GM12873 (cell line): Measurements from ENCODE around the gene CTBP1.

Experiments
- CTCF ChIP-seq: IDR thresholded peaks from 2 replicates; pipeline ENCODE4 v1.5.1; 2012; ENCODE audit warnings: low read depth, mild to moderate bottlenecking, moderate library complexity, low read length, control low read depth; ENCODE audit not compliant: insufficient read depth; ENCODE audit errors: missing control alignments

The CTBP1 gene

GRCh38 chr4:1207157-1207470 is 41.8 kb downstream of the CTBP1 start:
- no peak for TF ChIP-seq CTCF

DNA sequence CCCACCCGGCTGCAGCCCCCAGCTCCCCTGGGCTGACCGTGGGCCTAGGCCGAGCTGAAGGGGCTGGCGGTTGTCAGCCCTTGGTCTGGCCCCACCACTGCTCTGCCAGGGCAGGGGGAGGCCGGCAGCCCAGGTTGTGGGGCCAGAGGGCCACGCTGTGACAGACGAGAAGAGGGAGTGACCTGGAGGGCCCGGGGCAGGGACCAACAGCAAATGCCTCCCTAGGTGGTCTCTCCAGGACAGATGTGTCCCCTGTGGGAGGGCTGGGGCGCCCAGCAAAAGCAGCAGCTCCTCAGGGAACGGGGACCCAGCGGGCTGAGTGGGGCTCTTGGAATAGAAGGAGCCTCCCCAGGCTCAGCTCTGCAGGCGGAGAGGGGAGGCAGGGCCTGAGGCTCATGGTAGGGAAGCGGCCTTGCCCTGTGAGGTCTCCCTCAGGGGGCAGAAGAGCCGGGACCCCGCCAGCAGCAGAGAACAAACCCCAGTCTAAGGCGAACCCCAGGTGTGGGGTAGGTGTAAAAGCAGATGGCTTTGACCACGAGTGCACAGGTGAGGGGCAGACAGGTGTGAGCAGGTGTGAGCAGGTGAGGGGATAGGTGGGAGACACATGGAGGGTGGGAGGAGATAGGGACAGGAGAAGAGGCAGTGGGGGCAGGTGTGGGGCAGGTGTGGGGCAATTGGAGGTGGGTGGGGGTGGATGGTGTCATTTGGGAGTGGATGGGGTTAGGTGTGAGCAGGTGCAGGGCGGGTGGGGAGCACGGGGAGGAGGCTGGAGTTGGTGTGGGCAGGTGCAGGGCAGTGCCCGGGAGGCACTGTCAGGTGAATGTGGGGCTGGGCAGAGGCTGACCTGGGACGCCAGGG is 42.4 kb downstream of the CTBP1 start:
- TF ChIP-seq CTCF = no peak

GRCh38 chr4:1205586-1206298 is 43.2 kb downstream of the CTBP1 start:
- no peak for TF ChIP-seq CTCF

DNA sequence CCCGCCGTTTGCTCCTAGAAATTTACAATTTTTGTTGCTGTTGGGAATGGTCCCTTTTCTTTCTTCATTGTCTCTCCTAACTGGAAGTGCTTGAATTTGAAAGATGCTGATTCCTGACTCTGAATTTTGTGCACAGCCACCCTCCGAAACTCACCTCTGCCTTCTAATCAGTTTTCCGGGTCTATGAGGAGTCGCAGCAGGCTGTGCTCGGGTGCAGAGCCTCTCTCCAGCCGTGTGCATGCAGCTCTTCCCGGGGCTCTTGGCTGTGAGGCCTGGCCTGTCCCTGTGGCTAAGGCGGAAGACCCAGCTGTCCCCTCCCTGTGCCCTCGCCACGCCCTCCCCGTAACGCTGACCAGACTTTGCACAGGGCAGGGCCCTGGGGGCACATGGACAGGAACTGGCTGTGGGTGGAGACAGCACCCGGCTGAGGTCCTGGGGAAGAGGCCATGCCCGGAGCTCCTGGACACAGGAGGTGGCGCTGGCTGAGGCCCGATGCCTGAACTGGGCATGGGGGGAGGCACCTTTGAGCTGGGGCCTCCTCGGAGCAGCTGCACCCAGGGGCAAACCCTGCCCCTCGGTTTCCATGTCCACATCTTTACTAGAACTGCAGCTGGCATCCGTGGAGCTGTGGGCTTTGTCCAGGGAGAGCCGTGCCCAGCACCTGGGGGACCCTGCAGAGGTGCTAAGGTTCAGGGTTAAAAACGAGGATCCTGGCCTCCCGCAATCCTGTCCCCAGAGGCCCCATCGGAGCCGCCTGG is 43.9 kb downstream of the CTBP1 start:
- no peak for TF ChIP-seq CTCF

DNA sequence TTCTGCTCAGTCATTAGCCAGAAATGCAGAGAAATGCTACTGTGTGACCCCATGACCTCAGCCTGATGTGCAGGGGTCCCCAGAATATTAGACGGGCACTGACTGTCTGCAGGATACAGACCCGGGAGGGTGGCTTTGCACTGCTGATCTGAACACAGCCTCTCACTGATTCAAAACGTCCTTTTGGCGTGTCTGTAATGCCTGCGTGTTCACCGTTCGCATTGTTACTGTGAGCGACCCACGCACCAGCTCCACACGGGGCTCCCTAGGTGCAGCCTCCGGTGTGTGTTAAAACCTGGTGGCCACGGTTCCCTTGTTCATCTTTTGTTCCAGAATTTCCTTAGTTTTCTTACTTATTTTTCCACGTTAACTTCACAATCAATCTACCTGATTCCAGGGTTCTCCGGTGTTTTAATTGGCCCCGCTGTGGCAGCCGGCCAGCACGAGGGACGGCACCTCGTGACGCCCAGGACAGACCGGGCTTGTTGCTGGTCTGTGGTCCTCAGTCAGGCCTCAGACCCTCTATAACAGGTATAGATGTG is 44.6 kb downstream of the CTBP1 start:
- no peak for TF ChIP-seq CTCF

- no peak for TF ChIP-seq CTCF
Measured at GRCh38 chr4:1203026-1203616, 45.8 kb downstream of the CTBP1 start.
